Panc1 (cell line): ENCODE results near the gene PHKA2. TPM values are rescaled to one million over a fixed set of nuclear protein-coding genes. Genes with fewer than 3 reads are reported as not detected.

Experiments used
- ATAC-seq: fragments of 200-7000 bp; cut with Tn5 transposase; 2 replicates; pipeline ENCODE4 v1.9.1; 2020; ENCODE audit warnings: mild to moderate bottlenecking, moderate library complexity
- BruUV-seq: library from RNA; stranded (reverse); fragments of 400-500 nt; replicated peaks from 2 replicates; lab custom pipeline; 2021; lab: Mats Ljungman, UMichigan
- CTCF ChIA-PET: fragments of 300-600 bp; sonication (Branson Sonifier 250); formaldehyde crosslinking; loops from one replicate; lab custom pipeline; 2022; ENCODE audit warnings: antibody characterized with exemption; lab: Charles Lee
- POLR2A ChIA-PET: fragments of 300-600 bp; sonication (Branson Sonifier 250); formaldehyde crosslinking; loops from one replicate; lab custom pipeline; 2022; ENCODE audit warnings: antibody characterized with exemption; lab: Charles Lee
- DNase-seq: peaks from one replicate; pipeline ENCODE4 v3.0.0-alpha.2; 2010; ENCODE audit warnings: low read depth, low spot score
- H3K27ac ChIP-seq: 2 replicates; pipeline ENCODE4 v1.5.1; 2011; ENCODE audit warnings: mild to moderate bottlenecking, low read length, inconsistent platforms
- H3K27me3 ChIP-seq: fragments of 200-500 bp; sonication (Bioruptor generic); 2 replicates; pipeline ENCODE4 v1.6.0; 2014; ENCODE audit warnings: low read length, inconsistent platforms; ENCODE audit not compliant: control insufficient read depth, insufficient read depth
- H3K36me3 ChIP-seq: fragments of 200-500 bp; sonication (Bioruptor generic); 2 replicates; pipeline ENCODE4 v1.5.1; 2014; ENCODE audit warnings: inconsistent platforms, mild to moderate bottlenecking, low read length, moderate library complexity; ENCODE audit not compliant: control insufficient read depth, insufficient read depth
- H3K4me1 ChIP-seq: 2 replicates; pipeline ENCODE4 v1.5.1; 2011; ENCODE audit warnings: inconsistent platforms, mild to moderate bottlenecking, low read length, moderate library complexity; ENCODE audit not compliant: control insufficient read depth, insufficient read depth
- H3K4me3 ChIP-seq, 2 experiments: 2 replicates each; pipeline ENCODE4 v1.5.1; 2011 to 2012; ENCODE audit warnings: low read depth in 2 of 2, low read length in 2 of 2, mild to moderate bottlenecking in 2 of 2, inconsistent platforms in 1 of 2, moderate library complexity in 1 of 2
- H3K9me3 ChIP-seq: fragments of 200-500 bp; sonication (Bioruptor generic); 2 replicates; pipeline ENCODE4 v1.5.1; 2014; ENCODE audit warnings: low read depth, mild to moderate bottlenecking, inconsistent platforms, low read length, moderate library complexity; ENCODE audit not compliant: control insufficient read depth, insufficient read depth
- CTCF ChIP-seq: fragments of 450-650 bp; IDR thresholded peaks from 2 replicates; pipeline ENCODE4 v1.5.1; 2017; ENCODE audit warnings: mild to moderate bottlenecking
- POLR2AphosphoS5 ChIP-seq: IDR thresholded peaks from 2 replicates; pipeline ENCODE4 v1.6.1; 2012; ENCODE audit warnings: mild to moderate bottlenecking, low read depth, low read length, moderate library complexity
- REST ChIP-seq, 2 experiments: IDR thresholded peaks; 2 replicates each; pipeline ENCODE4 v1.6.1; 2011 to 2012; ENCODE audit warnings: low read depth in 2 of 2, control low read depth in 1 of 2, low read length in 1 of 2, mild to moderate bottlenecking in 1 of 2, moderate library complexity in 1 of 2; ENCODE audit not compliant: insufficient read depth in 1 of 2
- SIN3A ChIP-seq: IDR thresholded peaks from 2 replicates; pipeline ENCODE4 v1.6.1; 2012; ENCODE audit warnings: low read depth, mild to moderate bottlenecking, low read length, moderate library complexity, borderline replicate concordance; ENCODE audit not compliant: insufficient read depth
- TCF7L2 ChIP-seq: IDR thresholded peaks from 2 replicates; pipeline ENCODE4 v1.6.1; 2011; ENCODE audit warnings: mild to moderate bottlenecking, low read depth, low read length, inconsistent platforms
- in situ Hi-C: cut with HindIII; loops from 2 replicates; pipeline ENCODE4 v1.10.0; 2016; ENCODE audit warnings: low sequenced_read_pairs, low pct_unique_long_range_greater_than_20kb
- intact Hi-C: fragments of 100-400 bp; cut with micrococcal nuclease; formaldehyde crosslinking; loops from one replicate; pipeline ENCODE4 v1.10.0; 2022; ENCODE audit not compliant: unreplicated experiment
- total RNA-seq: library from RNA; stranded (reverse); gene quantifications from one replicate; pipeline ENCODE4 v1.2.1, GENCODE V29; 2021; ENCODE audit not compliant: unreplicated experiment

The PHKA2 gene
- total RNA-seq, 1 experiment from 2014 or later = 20.6 TPM

GRCh38 chrX:18894156-18894555 lies 89.8 kb downstream of the PHKA2 start:
- ATAC-seq = no peak

GRCh38 chrX:18893536-18893935 lies 90.4 kb downstream of the PHKA2 start:
- Histone ChIP-seq H3K4me3 (no peak overlapping the region), H3K9me3 (no peaks in the 10 kb centered on the region), H3K36me3 (no peaks in the 10 kb centered on the region), H3K4me1 (no peaks in the 10 kb centered on the region), H3K27ac (no peak overlapping the region), H3K27me3 (no peaks in the 10 kb centered on the region)
- CTCF ChIA-PET = no interaction called here
- in situ Hi-C loops (no loop called here), intact Hi-C loops (no loop called here)
- DNase-seq (no peak), ATAC-seq (no peak)
- POLR2A ChIA-PET = no interaction called here
- no peak for TF ChIP-seq POLR2AphosphoS5
- no peak for TF ChIP-seq TCF7L2
- BruUV-seq = no TSS peak

More at GRCh38 chrX:18894156-18894555, 89.8 kb downstream of the PHKA2 start:
- no peak for TF ChIP-seq CTCF
- 0 out of 4 replicates have a peak, but pooled peaks of 1 of the 2 experiments have one; percentile 53 for TF ChIP-seq REST (IDR thresholded peaks at IDR 0.05; ENCODE audit: insufficient read depth in 1 of 2, low read depth in 2 of 2, low read length in 1 of 2)
- TF ChIP-seq SIN3A = no peak
- H3K27me3 ChIP-seq = no peaks in the 10 kb centered on the region
- in situ Hi-C loops = no loop called here
- no peaks in the 10 kb centered on the region for H3K4me1 ChIP-seq
- CTCF ChIA-PET = no interaction called here
- DNase-seq = no peak
- no peak overlapping the region for H3K4me3 ChIP-seq
- no peaks in the 10 kb centered on the region for H3K9me3 ChIP-seq
- BruUV-seq = no TSS peak
- intact Hi-C loops = no loop called here
- POLR2A ChIA-PET = no interaction called here
- H3K36me3 ChIP-seq = no peaks in the 10 kb centered on the region
- no peak overlapping the region for H3K27ac ChIP-seq

GRCh38 chrX:18892899-18893298 lies 91.0 kb downstream of the PHKA2 start:
- DNase-seq (no peak), ATAC-seq (no peak)
- no peak for TF ChIP-seq TCF7L2
- TF ChIP-seq CTCF = no peak
- no peak for TF ChIP-seq SIN3A
- TF ChIP-seq REST (IDR thresholded peaks at IDR 0.05; ENCODE audit: insufficient read depth in 1 of 2, low read depth in 2 of 2, low read length in 1 of 2) = no peak
- no peak for TF ChIP-seq POLR2AphosphoS5
- Histone ChIP-seq H3K9me3 (no peaks in the 10 kb centered on the region), H3K4me3 (no peak overlapping the region), H3K4me1 (no peaks in the 10 kb centered on the region), H3K27ac (no peak overlapping the region), H3K36me3 (no peaks in the 10 kb centered on the region), H3K27me3 (no peaks in the 10 kb centered on the region)
- POLR2A ChIA-PET = no interaction called here
- CTCF ChIA-PET = no interaction called here
- in situ Hi-C loops = no loop called here
- intact Hi-C loops = no loop called here
- no TSS peak for BruUV-seq
